HG03520 (cell line): Measurements from ENCODE around the gene ASCC1.

Experiments used
- ATAC-seq: cut with Tn5 transposase; IDR thresholded peaks from one replicate; pipeline ENCODE4 v1.9.1; 2021; ENCODE audit warnings: mild to moderate bottlenecking, moderate library complexity; ENCODE audit not compliant: unreplicated experiment

The ASCC1 gene

DNA sequence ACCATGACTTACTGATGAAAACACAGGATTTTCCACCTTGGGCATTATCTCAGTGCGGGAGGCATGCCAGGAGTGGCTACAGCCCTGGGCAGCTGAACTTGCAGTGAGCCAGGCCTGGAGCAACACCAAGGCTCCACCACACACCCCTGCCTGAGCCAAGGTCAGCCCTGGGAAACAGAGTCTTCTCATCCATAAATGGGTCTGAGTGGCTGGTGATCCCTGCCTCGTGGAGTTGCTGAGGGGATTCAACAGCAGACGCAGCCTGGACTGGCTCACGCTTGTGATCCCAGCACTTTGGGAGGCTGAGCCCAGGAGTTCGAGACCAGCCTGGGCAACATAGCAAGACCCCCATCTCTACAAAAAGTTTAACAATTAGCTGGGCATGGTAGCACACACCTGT is 160.0 kb downstream of the ASCC1 start:
- ATAC-seq, result no peak

DNA sequence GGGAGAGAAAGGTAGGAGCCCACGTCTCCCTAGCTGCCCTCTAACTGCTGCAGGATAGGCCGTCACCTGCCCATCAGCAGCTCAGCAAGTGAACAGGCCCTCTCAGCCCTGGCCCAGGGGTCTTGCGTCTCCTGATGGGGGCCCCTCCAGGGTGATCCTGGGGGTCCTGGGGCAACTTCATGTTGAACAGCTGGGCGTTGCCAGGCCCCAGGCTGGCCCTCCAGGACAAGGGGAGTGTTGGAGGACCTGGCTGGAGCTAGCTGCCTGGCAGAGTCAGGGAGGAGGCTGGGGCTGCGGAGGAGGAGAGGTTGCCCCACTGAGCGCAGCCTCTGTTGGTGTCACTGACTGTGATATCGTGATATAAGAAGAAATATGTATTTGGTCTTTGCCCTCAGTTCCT is 162.4 kb downstream of the ASCC1 start:
- ATAC-seq, result no peak

DNA sequence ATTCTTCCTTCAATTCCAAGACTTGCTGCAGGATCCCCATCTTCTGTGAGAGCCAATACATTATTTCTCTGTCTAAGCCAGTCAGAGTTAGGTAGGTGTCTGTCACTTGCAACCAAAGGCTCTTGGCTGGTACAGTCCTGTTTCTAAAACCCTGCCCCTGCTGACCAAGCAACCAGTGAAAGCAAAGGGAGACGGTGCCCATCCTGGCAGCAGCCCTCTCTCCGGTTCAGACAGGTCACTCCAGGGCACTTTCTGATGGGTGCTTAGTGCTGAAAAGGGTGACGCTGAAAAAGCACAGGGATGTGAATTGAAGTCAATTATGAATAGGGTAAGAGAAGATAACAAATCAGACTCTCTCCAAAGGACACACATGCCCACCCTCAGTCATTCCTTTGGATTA is 165.2 kb downstream of the ASCC1 start:
- ATAC-seq, result no peak

DNA sequence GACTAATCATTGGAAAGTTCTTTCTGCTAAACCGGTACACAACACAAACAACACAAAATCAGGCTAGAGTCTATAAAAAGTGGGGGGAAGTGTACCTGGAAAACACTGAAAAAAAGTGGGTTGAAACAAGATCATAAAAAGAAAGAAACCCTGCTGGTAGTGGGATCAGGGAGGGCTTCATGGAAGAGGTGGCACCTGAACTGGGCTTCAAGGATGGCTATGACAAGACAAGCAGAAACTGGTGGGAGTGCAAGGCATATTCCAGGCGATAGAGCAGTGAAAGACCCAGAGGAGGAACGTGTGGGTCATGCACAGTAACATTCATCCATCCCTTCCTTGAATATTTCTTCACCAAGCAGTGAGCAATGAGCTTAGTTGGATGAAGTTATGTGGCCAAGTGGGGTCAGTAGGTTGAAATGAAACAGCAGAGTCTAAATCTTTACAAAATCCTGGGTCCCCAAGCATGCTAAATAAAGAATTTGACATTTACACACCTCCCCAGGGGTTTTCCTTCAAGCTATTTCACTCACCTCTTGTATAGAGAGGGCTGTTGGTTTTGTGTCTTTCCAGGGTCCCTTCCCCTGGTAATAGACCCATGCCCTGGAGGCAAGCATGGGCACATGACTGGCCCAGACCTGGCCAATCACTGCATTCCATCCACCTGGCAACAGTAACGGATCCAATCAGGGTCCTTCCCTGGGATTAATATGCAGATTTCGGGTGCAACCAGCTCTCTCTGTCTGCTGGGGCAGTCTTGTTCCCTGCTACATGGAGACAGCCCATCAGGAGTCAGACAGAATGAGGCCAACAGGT is 165.9 kb downstream of the ASCC1 start:
- ATAC-seq, result no peak

DNA sequence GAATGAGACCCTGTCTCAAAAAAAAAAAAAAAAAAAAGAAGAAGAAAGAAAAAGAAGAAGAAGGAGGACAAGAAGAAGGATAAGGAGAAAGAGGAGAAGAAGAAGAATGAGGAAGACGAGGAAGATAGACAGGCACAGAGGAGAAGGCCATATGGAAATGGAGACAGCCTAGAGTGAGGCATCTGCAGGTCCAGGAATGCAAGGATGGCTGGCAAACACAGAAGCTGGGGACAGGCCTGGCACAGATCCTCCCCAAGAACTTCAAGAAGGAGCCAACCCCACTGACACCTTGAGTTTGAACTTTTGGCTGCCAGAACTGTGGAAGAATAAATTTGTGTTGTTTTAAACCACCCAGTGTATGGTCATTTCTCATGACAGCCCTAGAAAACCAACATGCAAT is 166.6 kb downstream of the ASCC1 start:
- ATAC-seq, result no peak

DNA sequence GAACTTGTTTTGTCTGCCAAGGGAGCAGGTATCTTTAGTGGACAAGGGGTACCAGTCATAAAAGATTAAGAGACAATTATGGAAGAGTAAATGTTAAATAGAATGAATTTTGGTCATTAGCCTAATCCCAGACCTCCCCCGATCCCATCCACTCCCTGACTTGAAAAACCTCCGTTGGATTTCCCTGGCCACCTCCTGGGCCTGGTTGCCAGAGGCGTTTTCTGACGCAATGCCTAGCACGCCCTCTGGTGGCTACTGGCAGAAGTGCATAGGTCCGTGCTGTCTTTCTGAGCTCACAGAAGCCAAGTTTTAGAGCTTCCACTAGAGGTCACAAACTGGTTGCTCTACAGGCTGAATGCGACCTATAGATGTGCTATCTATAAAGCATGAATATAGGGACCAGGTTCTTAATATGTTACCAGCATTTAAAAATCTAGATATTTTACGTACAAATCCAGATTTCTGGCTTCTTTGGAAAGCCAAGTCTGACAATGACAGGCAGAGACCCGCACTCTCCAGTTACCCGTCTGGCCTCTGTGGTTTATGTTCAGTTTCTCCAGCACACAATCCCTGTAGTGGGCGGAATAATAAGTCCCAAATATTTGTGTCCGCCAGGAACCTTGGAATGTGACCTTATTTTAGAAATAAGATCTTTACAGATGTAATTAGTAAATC is 167.5 kb downstream of the ASCC1 start:
- peak; percentile 56 for ATAC-seq
